H9 (cell line): ENCODE results near the gene RGS13. TPM values are rescaled to one million over a fixed set of nuclear protein-coding genes. Genes with fewer than 3 reads are reported as not detected.

Experiments used
- DNase-seq: peaks from one replicate; pipeline ENCODE4 v3.0.0-alpha.2; 2017
- H2AFZ ChIP-seq: one replicate; pipeline ENCODE4 v1.6.1; 2013; ENCODE audit warnings: mild to moderate bottlenecking, low read length, control low read depth, moderate library complexity
- H2AK5ac ChIP-seq: 2 replicates; pipeline ENCODE4 v1.6.1; 2013; ENCODE audit warnings: low read length, control low read depth, mixed read lengths; ENCODE audit not compliant: insufficient read length
- H2BK120ac ChIP-seq: one replicate; pipeline ENCODE4 v1.6.1; 2013; ENCODE audit warnings: low read depth, mild to moderate bottlenecking, low read length, control low read depth, inconsistent platforms; ENCODE audit not compliant: poor library complexity, severe bottlenecking
- H2BK12ac ChIP-seq: 2 replicates; pipeline ENCODE4 v1.6.1; 2013; ENCODE audit warnings: low read length, control low read depth, mixed read lengths, low read depth; ENCODE audit not compliant: insufficient read length
- H2BK15ac ChIP-seq: 2 replicates; pipeline ENCODE4 v1.6.1; 2013; ENCODE audit warnings: low read depth, low read length, control low read depth
- H2BK20ac ChIP-seq: one replicate; pipeline ENCODE4 v1.6.1; 2013; ENCODE audit warnings: low read depth, mild to moderate bottlenecking, low read length, control low read depth, inconsistent platforms; ENCODE audit not compliant: poor library complexity, severe bottlenecking
- H2BK5ac ChIP-seq: 2 replicates; pipeline ENCODE4 v1.6.1; 2013; ENCODE audit warnings: low read length, control low read depth, mixed read lengths; ENCODE audit not compliant: insufficient read length
- H3K14ac ChIP-seq: 2 replicates; pipeline ENCODE4 v1.6.1; 2013; ENCODE audit warnings: low read length, control low read depth; ENCODE audit not compliant: insufficient read depth
- H3K18ac ChIP-seq: 2 replicates; pipeline ENCODE4 v1.6.1; 2013; ENCODE audit warnings: low read depth, mild to moderate bottlenecking, mixed read lengths, low read length, control low read depth; ENCODE audit not compliant: insufficient read length
- H3K23ac ChIP-seq: 2 replicates; pipeline ENCODE4 v1.6.1; 2013; ENCODE audit warnings: low read length, control low read depth, mixed read lengths, low read depth; ENCODE audit not compliant: insufficient read length
- H3K23me2 ChIP-seq: 2 replicates; pipeline ENCODE4 v1.6.1; 2013; ENCODE audit warnings: low read depth, mild to moderate bottlenecking, mixed read lengths, low read length, control low read depth; ENCODE audit not compliant: insufficient read length, poor library complexity, severe bottlenecking
- H3K27ac ChIP-seq: 2 replicates; pipeline ENCODE4 v1.5.1; 2013; ENCODE audit warnings: low read length, control low read depth, mixed read lengths, low read depth; ENCODE audit not compliant: insufficient read length
- H3K27me3 ChIP-seq: 2 replicates; pipeline ENCODE4 v1.6.1; 2013; ENCODE audit warnings: low read length, control low read depth, inconsistent platforms; ENCODE audit not compliant: insufficient read depth
- H3K4ac ChIP-seq: 2 replicates; pipeline ENCODE4 v1.6.1; 2013; ENCODE audit warnings: low read depth, mild to moderate bottlenecking, control low read depth, inconsistent platforms, low read length, moderate library complexity
- H3K4me1 ChIP-seq: 2 replicates; pipeline ENCODE4 v1.6.1; 2013; ENCODE audit warnings: low read length, control low read depth, inconsistent platforms; ENCODE audit not compliant: insufficient read depth
- H3K4me2 ChIP-seq: 2 replicates; pipeline ENCODE4 v1.6.1; 2013; ENCODE audit warnings: low read length, control low read depth, mixed read lengths; ENCODE audit not compliant: insufficient read length, insufficient read depth
- H3K56ac ChIP-seq: 2 replicates; pipeline ENCODE4 v1.6.1; 2013; ENCODE audit warnings: low read depth, mild to moderate bottlenecking, mixed read lengths, low read length, control low read depth; ENCODE audit not compliant: insufficient read length
- H3K79me1 ChIP-seq: 2 replicates; pipeline ENCODE4 v1.6.1; 2013; ENCODE audit warnings: low read depth, mild to moderate bottlenecking, moderate library complexity, low read length, control low read depth, inconsistent platforms; ENCODE audit not compliant: insufficient read depth, poor library complexity, severe bottlenecking
- H3K79me2 ChIP-seq: 2 replicates; pipeline ENCODE4 v1.6.1; 2013; ENCODE audit warnings: low read length, control low read depth, inconsistent platforms; ENCODE audit not compliant: insufficient read depth
- H3K9ac ChIP-seq: 2 replicates; pipeline ENCODE4 v1.6.1; 2013; ENCODE audit warnings: low read length, control low read depth, mixed read lengths; ENCODE audit not compliant: insufficient read length; ENCODE audit errors: extremely low read depth
- H3K9me3 ChIP-seq: one replicate; pipeline ENCODE4 v1.6.1; 2013; ENCODE audit warnings: low read depth, low read length, inconsistent platforms; ENCODE audit not compliant: control insufficient read depth
- H3T11ph ChIP-seq: one replicate; pipeline ENCODE4 v1.6.1; 2013; ENCODE audit warnings: mild to moderate bottlenecking, low read length, control low read depth, inconsistent platforms
- H4K20me1 ChIP-seq: one replicate; pipeline ENCODE4 v1.6.1; 2013; ENCODE audit not compliant: control insufficient read depth, insufficient read length, insufficient read depth
- H4K5ac ChIP-seq: 2 replicates; pipeline ENCODE4 v1.6.1; 2013; ENCODE audit warnings: low read depth, mild to moderate bottlenecking, mixed read lengths, low read length, control low read depth; ENCODE audit not compliant: insufficient read length
- H4K8ac ChIP-seq: replicated peaks from 2 replicates; pipeline ENCODE4 v1.6.1; 2013; ENCODE audit warnings: low read length, control low read depth, mixed read lengths, low read depth; ENCODE audit not compliant: insufficient read length
- H4K91ac ChIP-seq: 2 replicates; pipeline ENCODE4 v1.6.1; 2013; ENCODE audit warnings: low read depth, mild to moderate bottlenecking, moderate library complexity, mixed read lengths, low read length, control low read depth; ENCODE audit not compliant: insufficient read length
- H3K27ac Mint-ChIP-seq, 3 experiments: 2 replicates in 2 of 3; 3 replicates in 1 of 3; pipeline ENCODE4 v1.8.0; 2020 to 2021; ENCODE audit warnings: mixed read lengths in 3 of 3, mild to moderate bottlenecking in 1 of 3, moderate library complexity in 1 of 3
- H3K27me3 Mint-ChIP-seq: 2 replicates; pipeline ENCODE4 v1.8.0; 2021; ENCODE audit warnings: low read depth, mild to moderate bottlenecking, moderate library complexity, mixed read lengths
- H3K36me3 Mint-ChIP-seq, 3 experiments: 2 replicates in 2 of 3; 3 replicates in 1 of 3; pipeline ENCODE4 v1.8.0; 2020 to 2021; ENCODE audit warnings: low read depth in 3 of 3, mixed read lengths in 3 of 3; ENCODE audit not compliant: insufficient read depth in 1 of 3
- H3K4me1 Mint-ChIP-seq, 2 experiments: 2 replicates each; pipeline ENCODE4 v1.8.0; 2020; ENCODE audit warnings: mixed read lengths in 2 of 2
- H3K4me3 Mint-ChIP-seq, 2 experiments: 2 replicates in 1 of 2; 3 replicates in 1 of 2; pipeline ENCODE4 v1.8.0; 2020 to 2021; ENCODE audit warnings: mild to moderate bottlenecking in 2 of 2, mixed read lengths in 2 of 2, moderate library complexity in 1 of 2
- H3K9me3 Mint-ChIP-seq, 2 experiments: 2 replicates in 1 of 2; 3 replicates in 1 of 2; pipeline ENCODE4 v1.8.0; 2020; ENCODE audit warnings: mild to moderate bottlenecking in 2 of 2, mixed read lengths in 2 of 2, moderate library complexity in 1 of 2
- WGBS: extraction: QIAGEN DNeasy Blood & Tissue Kit; methylation state at CpG from one replicate; pipeline ENCODE4 v1.1.7; 2013; ENCODE audit warnings: missing lambda C conversion rate, low lambda C conversion rate, mixed read lengths; ENCODE audit not compliant: insufficient read length; ENCODE audit errors: extremely low coverage; 5-methylcytosine and 5-hydroxymethylcytosine counted together
- total RNA-seq: library from RNA; stranded (reverse); gene quantifications from 2 replicates; pipeline ENCODE4 v1.2.1, GENCODE V29; 2021
- TF ChIP-seq, protein P1 (sequence below): fragments of 200-600 bp; sonication (generic); conservative IDR thresholded peaks from 3 replicates; pipeline ENCODE4 v1.8.0; 2021; ENCODE audit warnings: antibody characterized with exemption, mild to moderate bottlenecking

Gene RGS13
- total RNA-seq, 1 experiment from 2014 or later = not detected

DNA sequence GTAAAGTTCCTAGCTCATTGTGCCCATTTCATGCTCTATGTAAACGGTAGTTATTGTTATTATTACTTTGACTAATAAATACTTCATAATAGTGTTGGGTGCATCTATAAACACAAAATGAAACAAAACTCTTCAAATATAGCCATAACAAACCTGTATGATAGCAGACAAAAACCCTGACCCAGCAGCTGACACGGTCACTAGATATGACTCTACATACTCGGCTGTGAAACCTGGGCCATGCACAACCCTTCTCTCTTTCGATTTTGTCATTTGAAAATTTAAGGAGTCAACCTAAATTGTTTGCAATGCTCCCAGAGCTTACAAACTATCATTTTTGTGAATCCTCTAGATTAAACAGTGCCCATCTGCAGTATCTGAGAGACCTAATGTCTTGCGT, 8.0 kb upstream of the RGS13 start:
- no peak for DNase-seq
- Histone ChIP-seq H3K14ac (no peak overlapping the region), H3K79me2 (no peaks in the 10 kb centered on the region)

More for the DNA sequence above, 8.0 kb upstream of the RGS13 start:
- Mint-ChIP-seq H3K36me3 (no peaks in the 10 kb centered on the region), H3K27me3 (no peaks in the 10 kb centered on the region), H3K4me1 (peaks cover 2% of the 10 kb centered on the region in 2 experiments; a peak in 3 of 4 replicates), H3K4me3 (no peak overlapping the region), H3K27ac (no peak overlapping the region), H3K9me3 (no peaks in the 10 kb centered on the region)
- Histone ChIP-seq H2AK5ac (no peak overlapping the region), H3K18ac (no peak overlapping the region), H2BK5ac (no peak overlapping the region), H3K4me2 (no peak overlapping the region), H2BK15ac (no peak overlapping the region), H3K79me1 (no peaks in the 10 kb centered on the region), H4K8ac (no peak overlapping the region), H4K91ac (no peak overlapping the region), H3K27me3 (no peaks in the 10 kb centered on the region), H4K5ac (no peak overlapping the region), H3K4me1 (no peaks in the 10 kb centered on the region), H2AFZ (no peak overlapping the region), H2BK120ac (no peak overlapping the region), H3K9me3 (no peaks in the 10 kb centered on the region), H3K23me2 (no peaks in the 10 kb centered on the region), H3K23ac (no peak overlapping the region), H4K20me1 (no peaks in the 10 kb centered on the region), H3K9ac (no peak overlapping the region), H3K4ac (no peak overlapping the region), H3K27ac (no peak overlapping the region), H3T11ph (no peak overlapping the region), H2BK12ac (no peak overlapping the region), H3K56ac (no peak overlapping the region), H2BK20ac (no peak overlapping the region)
- TF ChIP-seq, protein P1, sequence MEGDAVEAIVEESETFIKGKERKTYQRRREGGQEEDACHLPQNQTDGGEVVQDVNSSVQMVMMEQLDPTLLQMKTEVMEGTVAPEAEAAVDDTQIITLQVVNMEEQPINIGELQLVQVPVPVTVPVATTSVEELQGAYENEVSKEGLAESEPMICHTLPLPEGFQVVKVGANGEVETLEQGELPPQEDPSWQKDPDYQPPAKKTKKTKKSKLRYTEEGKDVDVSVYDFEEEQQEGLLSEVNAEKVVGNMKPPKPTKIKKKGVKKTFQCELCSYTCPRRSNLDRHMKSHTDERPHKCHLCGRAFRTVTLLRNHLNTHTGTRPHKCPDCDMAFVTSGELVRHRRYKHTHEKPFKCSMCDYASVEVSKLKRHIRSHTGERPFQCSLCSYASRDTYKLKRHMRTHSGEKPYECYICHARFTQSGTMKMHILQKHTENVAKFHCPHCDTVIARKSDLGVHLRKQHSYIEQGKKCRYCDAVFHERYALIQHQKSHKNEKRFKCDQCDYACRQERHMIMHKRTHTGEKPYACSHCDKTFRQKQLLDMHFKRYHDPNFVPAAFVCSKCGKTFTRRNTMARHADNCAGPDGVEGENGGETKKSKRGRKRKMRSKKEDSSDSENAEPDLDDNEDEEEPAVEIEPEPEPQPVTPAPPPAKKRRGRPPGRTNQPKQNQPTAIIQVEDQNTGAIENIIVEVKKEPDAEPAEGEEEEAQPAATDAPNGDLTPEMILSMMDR = no peak
- WGBS = no CpG with 5 or more reads among the region's 5 CpGs
